Activated CD8-positive, alpha-beta memory T cell treated with anti-CD3 and anti-CD28 coated beads, Interleukin-2, amount 50 U/mL, for 1 hour (primary cell): ENCODE results near the gene STEAP3.
"Not testable (repeated sequence)": the region's sequence is repeated elsewhere in the genome, so short reads cannot be mapped to it uniquely, and the experiment has no call there.

ENCODE experiments used
- DNase-seq: peaks from one replicate; pipeline ENCODE4 v3.0.0-alpha.2; 2020; ENCODE audit errors: extremely low read depth

STEAP3 gene

GRCh38 chr2:119261493-119262225 is 38.0 kb downstream of the STEAP3 start:
- no peak for DNase-seq

- DNase-seq, result no peak
Observed at GRCh38 chr2:119263025-119263424, 39.4 kb downstream of the STEAP3 start.

DNA sequence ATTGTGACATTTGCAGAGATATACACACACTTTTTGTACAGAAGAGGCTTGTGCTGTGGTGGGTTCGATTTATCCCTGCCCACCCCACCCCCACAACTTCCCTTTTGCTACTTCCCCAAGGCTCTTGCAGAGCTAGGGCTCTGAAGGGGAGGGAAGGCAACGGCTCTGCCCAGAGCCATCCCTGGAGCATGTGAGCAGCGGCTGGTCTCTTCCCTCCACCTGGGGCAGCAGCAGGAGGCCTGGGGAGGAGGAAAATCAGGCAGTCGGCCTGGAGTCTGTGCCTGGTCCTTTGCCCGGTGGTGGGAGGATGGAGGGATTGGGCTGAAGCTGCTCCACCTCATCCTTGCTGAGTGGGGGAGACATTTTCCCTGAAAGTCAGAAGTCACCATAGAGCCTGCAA is 40.0 kb downstream of the STEAP3 start:
- DNase-seq, result no peak

- no peak for DNase-seq
Observed at GRCh38 chr2:119264781-119265692, 41.4 kb downstream of the STEAP3 start.

GRCh38 chr2:119265693-119266066 is 42.0 kb downstream of the STEAP3 start:
- no peak for DNase-seq

GRCh38 chr2:119266091-119266589 is 42.5 kb downstream of the STEAP3 start:
- no peak for DNase-seq

- no peak for DNase-seq
Observed at GRCh38 chr2:119267604-119268003, 44.0 kb downstream of the STEAP3 start.

DNA sequence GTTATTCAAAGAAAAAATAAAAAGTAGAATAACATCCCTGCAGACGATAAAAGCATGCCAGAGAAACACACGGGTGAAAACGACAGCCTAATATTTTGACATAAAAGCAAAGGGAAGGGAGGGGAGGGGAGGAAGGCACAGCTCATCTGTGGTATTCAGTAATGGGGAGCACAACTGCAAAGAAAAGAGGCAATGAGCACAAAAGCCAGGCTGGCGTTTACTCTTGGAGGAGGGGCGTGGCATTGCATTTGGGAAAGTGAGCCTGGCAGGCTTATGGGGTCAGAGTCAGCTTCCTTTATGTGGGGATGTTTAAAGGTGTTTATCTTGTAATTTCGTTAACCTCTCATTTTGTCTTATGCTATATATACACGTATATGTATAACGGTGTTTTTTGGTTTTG is 53.2 kb downstream of the STEAP3 start:
- DNase-seq, result no peak

DNA sequence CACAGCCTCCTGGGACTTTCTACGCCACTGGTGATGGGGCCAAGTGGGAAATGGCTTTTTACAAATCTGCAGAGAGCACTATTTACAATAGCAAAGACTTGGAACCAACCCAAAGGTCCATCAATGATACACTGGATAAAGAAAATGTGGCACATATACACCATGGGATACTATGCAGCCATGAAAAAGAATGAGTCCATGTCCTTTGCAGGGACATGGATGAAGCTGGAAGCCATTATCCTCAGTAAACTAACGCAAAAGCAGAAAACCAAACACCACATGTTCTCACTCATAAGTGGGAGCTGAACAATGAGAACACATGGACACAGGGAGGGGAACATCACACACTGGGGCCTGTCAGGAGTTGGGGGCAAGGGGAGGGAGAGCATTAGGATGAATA is 54.8 kb downstream of the STEAP3 start:
- not testable (repeated sequence) for DNase-seq

DNA sequence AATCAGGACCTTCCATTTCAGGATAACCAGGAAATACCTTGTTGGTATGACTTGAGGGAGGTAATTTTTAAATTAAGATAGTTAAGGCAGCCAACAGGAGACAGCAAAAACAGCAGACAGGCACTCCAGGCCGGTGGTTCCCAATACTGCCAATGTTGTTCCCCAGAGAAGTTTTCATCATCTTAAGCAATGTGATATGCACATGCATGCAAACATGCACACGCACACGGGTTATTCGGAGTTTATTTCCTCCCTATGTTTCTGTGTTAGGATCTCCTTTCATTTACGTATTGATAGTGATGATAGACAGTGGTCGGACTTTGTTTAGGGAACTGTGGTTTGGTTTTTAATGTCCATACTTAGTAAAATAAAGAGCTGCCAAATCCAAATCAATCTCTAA is 55.3 kb downstream of the STEAP3 start:
- DNase-seq, result no peak

DNA sequence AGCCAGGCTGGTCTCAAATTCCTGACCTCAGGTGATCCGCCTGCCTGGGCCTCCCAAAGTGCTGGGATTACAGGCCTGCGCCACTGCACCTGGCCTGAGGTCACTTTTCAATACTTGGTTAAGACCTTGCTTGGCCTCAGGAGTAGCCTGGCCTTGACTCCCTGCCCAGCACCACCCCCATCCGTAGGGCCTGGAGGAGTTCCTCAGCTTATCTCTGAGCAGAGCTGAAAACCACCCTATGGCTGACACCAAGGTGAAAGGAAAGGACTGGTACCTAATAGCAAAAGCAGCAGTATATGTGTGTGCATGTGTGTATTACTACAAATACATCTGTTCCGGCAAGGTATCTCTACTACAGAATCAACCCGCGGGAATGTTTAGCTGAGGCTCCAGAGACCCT is 56.0 kb downstream of the STEAP3 start:
- DNase-seq, result no peak

GRCh38 chr2:119280680-119281079 is 57.0 kb downstream of the STEAP3 start:
- no peak for DNase-seq

- DNase-seq, result no peak
Observed at GRCh38 chr2:119282146-119282995, 58.7 kb downstream of the STEAP3 start.

- DNase-seq, result no peak
Observed at GRCh38 chr2:119282996-119283511, 59.4 kb downstream of the STEAP3 start.

DNA sequence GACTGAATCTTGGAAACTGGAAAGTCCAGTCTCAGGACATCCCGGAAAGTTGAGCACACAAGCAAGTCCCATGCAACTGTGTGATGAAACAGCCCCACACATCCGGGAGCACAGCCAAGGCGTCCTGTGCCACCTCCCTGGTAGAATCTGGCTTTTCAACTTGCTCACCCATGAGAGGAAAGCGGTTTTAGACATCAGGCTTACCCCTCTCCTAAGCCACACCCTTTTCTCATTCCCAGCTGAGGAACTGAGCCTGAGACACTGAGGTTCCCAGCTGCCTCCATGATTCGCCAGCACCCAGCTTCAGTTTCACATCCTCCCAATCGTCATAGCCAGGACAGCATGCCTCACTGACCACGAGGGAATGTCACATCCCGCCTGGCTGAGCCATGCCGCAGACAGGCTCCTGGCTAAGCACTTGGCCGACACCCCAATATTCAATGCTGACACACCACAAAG is 60.3 kb downstream of the STEAP3 start:
- DNase-seq, result no peak

GRCh38 chr2:119286661-119287060 is 63.0 kb downstream of the STEAP3 start:
- no peak for DNase-seq

GRCh38 chr2:119288576-119288975 is 64.9 kb downstream of the STEAP3 start:
- DNase-seq, result no peak

DNA sequence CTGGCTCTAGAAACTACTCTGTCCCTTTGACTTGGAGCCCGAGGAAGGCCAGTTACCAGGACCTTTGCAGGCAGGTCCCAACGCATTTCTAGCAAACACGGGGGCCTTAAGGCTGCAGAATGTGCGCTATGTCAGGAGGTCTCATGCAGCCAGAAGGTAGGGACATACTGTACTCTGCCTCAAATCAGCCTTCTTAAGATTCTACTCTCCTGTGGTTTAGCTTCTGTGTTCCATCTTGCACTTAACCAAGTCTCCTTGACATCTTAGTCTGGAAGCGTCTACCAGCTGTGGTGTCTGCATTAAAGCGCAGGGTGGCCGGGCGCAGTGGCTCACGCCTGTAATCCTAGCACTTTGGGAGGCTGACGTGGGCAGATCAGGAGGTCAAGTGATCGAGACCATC is 65.5 kb downstream of the STEAP3 start:
- DNase-seq, result no peak

DNA sequence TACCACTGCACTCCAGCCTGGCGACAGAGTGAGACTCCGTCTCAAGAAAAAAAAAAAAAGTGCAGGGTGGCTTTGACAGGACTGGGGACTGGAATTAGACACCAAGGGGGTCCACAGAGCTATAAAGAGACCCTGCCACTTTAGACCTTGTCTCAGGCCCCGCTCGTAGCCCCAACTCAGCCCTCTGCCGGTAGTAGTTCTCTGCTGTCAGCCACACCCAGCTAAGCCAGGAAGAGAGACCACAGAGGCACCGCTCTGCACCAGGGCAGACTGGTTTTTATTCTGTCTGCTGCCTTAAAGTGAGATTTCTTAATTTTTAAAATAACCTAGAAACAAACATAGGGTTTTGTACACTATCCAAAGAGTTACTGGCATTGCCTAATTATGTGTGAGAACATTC is 66.0 kb downstream of the STEAP3 start:
- DNase-seq, result no peak

DNA sequence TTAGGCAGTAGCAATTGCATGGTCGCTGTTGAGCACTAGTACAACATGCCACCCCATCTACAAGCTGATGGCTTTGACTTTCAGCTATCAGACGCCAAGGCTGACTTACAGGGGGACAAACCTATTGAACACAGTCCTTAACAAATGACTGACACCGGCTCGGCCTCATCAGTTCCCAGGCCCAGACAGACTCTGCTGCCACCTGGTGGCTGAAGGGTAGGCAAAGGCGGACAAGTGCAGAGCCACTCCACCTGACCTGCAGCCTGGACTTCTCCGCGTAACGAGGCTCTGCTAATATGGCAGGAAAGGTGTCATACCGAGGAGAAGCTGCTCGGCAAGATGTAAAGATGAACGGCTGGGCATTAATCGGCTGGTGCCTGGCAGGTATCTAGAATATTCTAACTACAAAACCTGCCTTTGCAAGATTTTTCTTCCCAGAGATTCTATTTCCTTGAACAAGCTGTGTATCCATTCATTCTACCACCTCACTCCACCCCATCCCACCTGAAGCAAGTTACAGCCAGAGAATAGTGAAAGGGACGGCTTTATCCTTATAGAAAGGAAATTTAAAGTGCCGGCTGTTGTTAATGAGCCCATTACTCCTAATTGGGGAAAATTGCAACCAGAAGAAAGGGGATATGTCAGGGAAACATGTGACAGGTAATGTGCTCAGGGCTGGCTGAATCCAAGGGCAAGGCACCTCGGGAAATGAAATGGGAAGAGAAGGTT is 67.4 kb downstream of the STEAP3 start:
- DNase-seq, result no peak

DNA sequence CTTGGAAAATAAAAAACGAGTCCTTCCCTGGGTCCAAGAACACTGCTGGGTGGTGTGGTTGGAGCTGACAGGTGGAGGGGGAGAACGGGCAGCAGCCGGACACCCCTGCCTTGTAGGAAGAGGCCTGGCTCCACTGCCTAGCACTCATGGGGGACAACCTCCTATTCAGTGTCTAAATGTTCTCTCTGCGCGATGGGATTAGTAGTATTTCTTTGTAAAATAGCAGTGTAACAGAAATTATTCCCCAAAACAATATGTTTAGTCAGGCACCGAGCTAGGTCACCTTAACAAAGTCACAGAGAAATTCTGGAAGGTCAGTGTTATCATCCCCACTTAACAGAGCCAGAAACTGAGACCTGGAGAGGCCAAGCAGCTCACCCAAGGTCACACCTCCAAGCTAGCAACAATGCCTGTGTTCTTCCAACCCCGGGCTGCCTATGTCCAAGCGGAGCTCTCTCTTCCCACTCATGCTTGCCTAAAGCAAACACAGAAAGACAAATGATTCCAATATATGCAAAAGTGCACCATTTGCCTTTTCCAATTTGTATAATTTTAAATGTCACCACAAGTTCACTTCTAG is 68.0 kb downstream of the STEAP3 start:
- DNase-seq, result no peak
